ENCODE data around the gene KCNH8. TPM values are rescaled to one million over a fixed set of nuclear protein-coding genes. Genes with fewer than 3 reads are reported as not detected.

The KCNH8 gene
- total RNA-seq, 1 experiment from 2014 or later = 3.7 TPM

DNA sequence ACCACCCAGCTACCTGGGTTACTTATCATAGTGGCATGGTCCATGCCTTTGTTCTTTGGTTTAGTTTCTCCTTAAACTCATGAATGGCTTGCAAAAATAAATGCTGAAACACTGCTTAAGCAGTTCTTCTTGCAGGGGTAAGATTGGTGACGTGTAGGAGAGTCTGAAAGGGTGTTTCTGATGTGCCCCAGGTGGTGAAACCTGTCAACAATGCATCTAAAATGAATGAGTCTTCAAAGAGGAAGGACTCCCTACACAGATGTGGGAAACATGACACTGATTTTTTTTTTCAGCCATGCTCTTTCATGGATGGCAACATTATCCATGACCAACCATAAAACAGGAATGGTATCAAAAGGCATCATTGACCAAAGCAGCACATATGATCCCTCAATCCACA, 72.0 kb downstream of the KCNH8 start:
- Histone ChIP-seq H3K4ac (ENCODE audit: low read depth, low read length) (no peak overlapping the region), H3K27me3 (ENCODE audit: insufficient read depth, low read length) (no peaks in the 10 kb centered on the region), H4K5ac (ENCODE audit: insufficient read length, low read depth, low read length) (no peak overlapping the region), H2BK12ac (ENCODE audit: insufficient read length, low read depth, low read length) (no peak overlapping the region), H3K4me2 (ENCODE audit: insufficient read depth, insufficient read length, low read length) (no peak overlapping the region), H3K4me1 (ENCODE audit: insufficient read depth, low read length) (no peaks in the 10 kb centered on the region), H3K14ac (ENCODE audit: insufficient read depth, low read length) (no peak overlapping the region), H2BK120ac (ENCODE audit: low read depth, low read length, poor library complexity, severe bottlenecking) (no peak overlapping the region), H3K79me1 (ENCODE audit: insufficient read depth, low read depth, low read length, poor library complexity, severe bottlenecking) (no peaks in the 10 kb centered on the region), H2AK5ac (ENCODE audit: insufficient read length, low read length) (no peak overlapping the region), H3K79me2 (ENCODE audit: insufficient read depth, low read length) (no peaks in the 10 kb centered on the region), H3K18ac (ENCODE audit: insufficient read length, low read depth, low read length) (no peak overlapping the region), H4K91ac (ENCODE audit: insufficient read length, low read depth, low read length) (no peak overlapping the region), H3K27ac (ENCODE audit: insufficient read length, low read depth, low read length) (no peak overlapping the region), H3K9me3 (ENCODE audit: control insufficient read depth, low read depth, low read length) (no peaks in the 10 kb centered on the region), H4K8ac (replicated peaks; ENCODE audit: insufficient read length, low read depth, low read length) (no peak overlapping the region), H2BK15ac (ENCODE audit: low read depth, low read length) (no peak overlapping the region), H3K23me2 (ENCODE audit: insufficient read length, low read depth, low read length, poor library complexity, severe bottlenecking) (no peaks in the 10 kb centered on the region), H3T11ph (ENCODE audit: low read length) (no peak overlapping the region), H2BK20ac (ENCODE audit: low read depth, low read length, poor library complexity, severe bottlenecking) (no peak overlapping the region), H2BK5ac (ENCODE audit: insufficient read length, low read length) (no peak overlapping the region), H3K23ac (ENCODE audit: insufficient read length, low read depth, low read length) (no peak overlapping the region), H2AFZ (ENCODE audit: low read length) (no peak overlapping the region), H4K20me1 (ENCODE audit: control insufficient read depth, insufficient read depth, insufficient read length) (no peaks in the 10 kb centered on the region), H3K56ac (ENCODE audit: insufficient read length, low read depth, low read length) (no peak overlapping the region), H3K9ac (ENCODE audit: extremely low read depth, insufficient read length, low read length) (no peak overlapping the region)
- TF ChIP-seq, protein P1, sequence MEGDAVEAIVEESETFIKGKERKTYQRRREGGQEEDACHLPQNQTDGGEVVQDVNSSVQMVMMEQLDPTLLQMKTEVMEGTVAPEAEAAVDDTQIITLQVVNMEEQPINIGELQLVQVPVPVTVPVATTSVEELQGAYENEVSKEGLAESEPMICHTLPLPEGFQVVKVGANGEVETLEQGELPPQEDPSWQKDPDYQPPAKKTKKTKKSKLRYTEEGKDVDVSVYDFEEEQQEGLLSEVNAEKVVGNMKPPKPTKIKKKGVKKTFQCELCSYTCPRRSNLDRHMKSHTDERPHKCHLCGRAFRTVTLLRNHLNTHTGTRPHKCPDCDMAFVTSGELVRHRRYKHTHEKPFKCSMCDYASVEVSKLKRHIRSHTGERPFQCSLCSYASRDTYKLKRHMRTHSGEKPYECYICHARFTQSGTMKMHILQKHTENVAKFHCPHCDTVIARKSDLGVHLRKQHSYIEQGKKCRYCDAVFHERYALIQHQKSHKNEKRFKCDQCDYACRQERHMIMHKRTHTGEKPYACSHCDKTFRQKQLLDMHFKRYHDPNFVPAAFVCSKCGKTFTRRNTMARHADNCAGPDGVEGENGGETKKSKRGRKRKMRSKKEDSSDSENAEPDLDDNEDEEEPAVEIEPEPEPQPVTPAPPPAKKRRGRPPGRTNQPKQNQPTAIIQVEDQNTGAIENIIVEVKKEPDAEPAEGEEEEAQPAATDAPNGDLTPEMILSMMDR (conservative IDR thresholded peaks at IDR 0.05) = no peak
- Mint-ChIP-seq H3K36me3 (ENCODE audit: insufficient read depth in 1 of 3, low read depth in 3 of 3) (no peaks in the 10 kb centered on the region), H3K9me3 (no peaks in the 10 kb centered on the region), H3K4me3 (no peak overlapping the region), H3K4me1 (peaks cover 3 to 20% of the 10 kb centered on the region in 2 experiments; a peak in 3 of 4 replicates), H3K27me3 (ENCODE audit: low read depth) (no peaks in the 10 kb centered on the region), H3K27ac (peak overlapping the region in 2 of 3 experiments; percentile 7 to 12; a peak in 1 of 7 replicates)
- WGBS (ENCODE audit: extremely low coverage, insufficient read length, low lambda C conversion rate) = no CpG with 5 or more reads among the region's 1 CpG
- DNase-seq = no peak
